ENCODE data around the gene CDC42BPG.

CDC42BPG gene

GRCh38 chr11:64776425-64776824 is 68.0 kb downstream of the CDC42BPG start:
- Histone ChIP-seq H3K4me1 (ENCODE audit: control insufficient read depth, insufficient read depth, low read length) (no peaks in the 10 kb centered on the region), H3K4me3 (ENCODE audit: low read depth, low read length) (peak overlapping the region; percentile 96), H3K27ac (ENCODE audit: extremely low read depth, low read depth, low read length) (no peak overlapping the region), H3K36me3 (ENCODE audit: control insufficient read depth in 2 of 2, insufficient read depth in 1 of 2, low read length in 2 of 2) (peaks cover 39 to 65% of the 10 kb centered on the region in 2 experiments), H3K9me3 (ENCODE audit: control insufficient read depth, insufficient read depth, low read depth, low read length) (no peaks in the 10 kb centered on the region)
- TF ChIP-seq ZNF776 (tag by site-specific recombination; IDR thresholded peaks at IDR 0.05; ENCODE audit: borderline replicate concordance) (no peak), ZNF473 (tag by site-specific recombination; IDR thresholded peaks at IDR 0.05) (no peak), ZNF654 (tag by site-specific recombination; IDR thresholded peaks at IDR 0.05; ENCODE audit: low read depth) (no peak), ZNF623 (tag by site-specific recombination; IDR thresholded peaks at IDR 0.05) (no peak), ZNF2 (tag by site-specific recombination; IDR thresholded peaks at IDR 0.05) (no peak)
- POLR2A ChIA-PET, result interaction anchor here (0.6 to 2.0 kb wide), 3 partner anchors 12 to 369 kb away, joined by 3 to 16 read pairs (median 6); partner anchors contain the start of gene PYGM
- CTCF ChIA-PET, result interaction anchor here (0.5 to 2.8 kb wide), 4 partner anchors 9 to 1596 kb away, joined by 3 to 13 read pairs (median 6); no protein-coding TSS in a partner anchor

GRCh38 chr11:64774144-64774543 is 70.3 kb downstream of the CDC42BPG start:
- TF ChIP-seq ZNF148 (tag by site-specific recombination; IDR thresholded peaks at IDR 0.05; ENCODE audit: borderline replicate concordance), result no peak
- TF ChIP-seq WT1 (tag by site-specific recombination; IDR thresholded peaks at IDR 0.05), result no peak
- no peak for TF ChIP-seq ZNF558 (tag by site-specific recombination; IDR thresholded peaks at IDR 0.05)
- TF ChIP-seq KLF7 (tag by site-specific recombination; IDR thresholded peaks at IDR 0.05; ENCODE audit: borderline replicate concordance), result no peak
- TF ChIP-seq KLF10 (tag by site-specific recombination; IDR thresholded peaks at IDR 0.05), result no peak
- no peak for TF ChIP-seq ZNF596 (tag by site-specific recombination; IDR thresholded peaks at IDR 0.05)
- no peak for TF ChIP-seq ZFP41 (tag by site-specific recombination; IDR thresholded peaks at IDR 0.05; ENCODE audit: borderline replicate concordance)
- no peak for TF ChIP-seq GLIS1 (tag by site-specific recombination; IDR thresholded peaks at IDR 0.05)
- ChIA-PET CTCF (interaction anchor here (0.7 to 1.4 kb wide), 4 partner anchors 10 to 27 kb away, joined by 3 to 4 read pairs (median 3); partner anchors contain the start of gene PYGM), POLR2A (interaction anchor here (1.8 kb wide), 1 partner anchor 8 kb away, joined by 5 read pairs; no protein-coding TSS in a partner anchor)
- Histone ChIP-seq H3K4me1 (ENCODE audit: control insufficient read depth, insufficient read depth, low read length) (no peaks in the 10 kb centered on the region), H3K4me3 (ENCODE audit: low read depth, low read length) (no peak overlapping the region), H3K36me3 (ENCODE audit: control insufficient read depth in 2 of 2, insufficient read depth in 1 of 2, low read length in 2 of 2) (peaks cover 39 to 84% of the 10 kb centered on the region in 2 experiments), H3K27ac (ENCODE audit: extremely low read depth, low read depth, low read length) (no peak overlapping the region), H3K9me3 (ENCODE audit: control insufficient read depth, insufficient read depth, low read depth, low read length) (no peaks in the 10 kb centered on the region)

Measured in HEK293 (cell line).